HFF-Myc (cell line): ENCODE data around the gene ATP5F1E.
A peak's percentile ranks its signal among the peaks of the same experiment; 100 is the strongest.

Experiments used
- DNase-seq: peaks from one replicate; pipeline ENCODE4 v3.0.0-alpha.2; 2011; ENCODE audit warnings: low read depth; ENCODE audit errors: extremely low read depth
- H3K4me3 ChIP-seq: replicated peaks from 2 replicates; pipeline ENCODE4 v1.5.1; 2011; ENCODE audit warnings: low read depth, mild to moderate bottlenecking, control low read depth, low read length
- CTCF ChIP-seq: IDR thresholded peaks from 2 replicates; pipeline ENCODE4 v1.5.1; 2012; ENCODE audit warnings: mild to moderate bottlenecking, low read depth, low read length, control low read depth; ENCODE audit errors: missing control alignments

Gene ATP5F1E

DNA sequence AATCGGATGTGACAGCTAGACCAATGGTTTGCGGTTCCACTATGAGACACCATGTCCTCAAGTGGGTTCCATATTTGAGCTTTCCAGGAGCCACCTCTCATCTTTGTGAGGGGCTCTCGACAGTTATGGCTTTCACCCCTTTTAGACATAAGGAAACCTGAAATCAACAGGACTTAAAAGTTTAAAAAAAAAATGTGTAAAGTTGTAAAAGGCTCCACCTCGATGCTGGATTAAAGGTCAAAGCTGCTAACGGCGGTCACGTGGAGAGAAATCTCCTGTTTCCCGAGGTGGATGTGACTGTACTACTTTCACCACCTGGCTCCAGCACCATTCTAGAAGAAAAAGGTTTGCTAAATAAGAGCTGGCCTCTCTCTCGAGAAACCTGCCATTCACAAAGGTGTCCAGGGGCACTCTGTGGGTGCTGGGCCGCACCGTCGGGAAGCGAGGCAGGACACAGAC is 542 bp downstream of the ATP5F1E start:
- DNase-seq = no peak

GRCh38 chr20:59030911-59031563 is 1.1 kb downstream of the ATP5F1E start:
- H3K4me3 ChIP-seq = peak overlapping the region; percentile 93
- TF ChIP-seq CTCF = no peak
- DNase-seq = no peak

More for the DNA sequence above, 542 bp downstream of the ATP5F1E start:
- H3K4me3 ChIP-seq = peak overlapping the region; percentile 93
- TF ChIP-seq CTCF = no peak

- peak overlapping the region; percentile 37 for H3K4me3 ChIP-seq
- TF ChIP-seq CTCF = no peak
- no peak for DNase-seq
Observed at GRCh38 chr20:59028812-59029211, 3.3 kb downstream of the ATP5F1E start.

DNA sequence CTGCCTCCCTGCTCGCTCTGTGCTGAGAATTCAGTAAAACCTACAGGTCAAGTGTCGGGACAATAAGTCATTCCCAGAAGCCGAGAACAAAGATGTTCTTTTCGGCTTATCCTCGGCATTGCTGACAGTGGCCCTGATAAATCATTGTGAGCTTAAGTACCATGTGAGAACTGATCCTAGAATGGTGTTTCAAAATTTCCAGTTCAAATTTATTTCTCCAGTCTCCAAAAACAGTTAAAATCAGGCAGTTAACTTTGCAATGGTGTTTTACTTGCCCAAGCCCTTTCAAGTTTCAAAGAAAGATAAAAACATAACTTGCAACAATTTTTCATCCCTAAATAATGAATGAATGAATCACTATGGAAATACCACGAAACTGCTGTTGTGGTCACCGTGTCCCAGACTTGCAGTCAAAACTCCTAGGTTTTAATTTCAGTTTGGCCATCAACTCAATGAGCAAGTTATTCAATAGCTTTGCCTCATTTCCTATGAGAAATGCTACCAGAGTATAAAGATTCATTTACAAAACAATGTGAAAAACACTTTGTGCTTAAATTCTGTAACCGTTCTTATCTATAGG is 4.3 kb downstream of the ATP5F1E start:
- no peak overlapping the region for H3K4me3 ChIP-seq
- no peak for DNase-seq
- no peak for TF ChIP-seq CTCF

DNA sequence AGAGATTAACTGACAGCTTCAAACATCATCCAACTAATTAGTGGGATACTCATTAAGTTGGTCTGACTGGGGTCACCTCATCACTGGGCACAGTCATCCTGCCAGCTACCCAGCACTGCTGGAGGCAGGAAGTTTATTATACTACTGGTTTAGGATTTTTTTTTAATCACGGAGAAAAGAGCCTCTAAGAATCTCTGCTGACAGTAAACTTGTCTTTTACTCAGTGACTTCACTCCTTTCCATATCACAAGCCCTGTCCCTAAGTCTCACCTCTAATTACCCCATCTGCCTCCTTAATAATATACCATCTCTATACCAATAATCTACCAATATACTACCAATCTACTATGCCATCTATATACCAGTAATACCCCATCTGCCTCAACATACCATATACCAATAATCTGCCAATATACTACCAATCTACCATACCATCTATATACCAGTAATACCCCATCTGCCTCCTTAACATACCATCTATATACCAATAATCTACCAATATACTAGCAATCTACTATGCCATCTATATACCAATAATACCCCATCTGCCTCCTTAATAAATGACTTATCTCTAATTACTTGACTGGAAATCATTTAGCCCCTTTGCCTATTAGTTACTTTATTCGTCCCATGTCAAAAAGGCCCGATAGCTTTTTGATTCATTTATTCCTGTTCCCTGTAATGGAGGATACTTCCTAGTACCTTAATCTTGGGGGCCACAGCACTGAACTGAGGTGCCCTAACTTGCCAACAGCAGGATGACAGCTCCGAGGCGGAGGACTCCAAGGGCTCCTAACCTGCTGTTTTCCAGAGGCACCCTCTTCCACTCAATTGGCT is 5.0 kb downstream of the ATP5F1E start:
- no peak for TF ChIP-seq CTCF
- H3K4me3 ChIP-seq = no peak overlapping the region
- no peak for DNase-seq

DNA sequence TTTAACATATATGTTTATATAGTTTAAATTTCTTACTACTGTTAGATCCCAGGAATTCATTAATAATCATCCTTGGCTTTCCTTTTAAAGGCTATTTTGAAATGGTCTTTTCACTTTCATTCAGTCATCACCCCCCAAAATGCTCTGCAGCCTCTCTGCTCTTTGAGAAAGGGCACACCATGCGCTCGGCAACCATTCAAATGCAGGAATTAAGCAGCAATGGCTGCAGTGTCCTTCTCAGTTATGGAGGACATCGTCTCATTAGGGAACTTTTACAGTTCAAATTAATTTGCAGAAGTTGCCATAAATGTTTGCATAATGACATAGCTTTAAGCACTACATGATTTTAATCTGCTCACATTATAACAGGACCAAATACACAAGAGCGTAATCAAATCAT is 6.6 kb downstream of the ATP5F1E start:
- H3K4me3 ChIP-seq = no peak overlapping the region
- no peak for DNase-seq
- no peak for TF ChIP-seq CTCF
